ENCODE data around the gene ZNF329. TPM values are rescaled to one million over a fixed set of nuclear protein-coding genes. Genes with fewer than 3 reads are reported as not detected.

The ZNF329 gene
- polyA plus RNA-seq, 1 donor: 12.1 TPM

DNA sequence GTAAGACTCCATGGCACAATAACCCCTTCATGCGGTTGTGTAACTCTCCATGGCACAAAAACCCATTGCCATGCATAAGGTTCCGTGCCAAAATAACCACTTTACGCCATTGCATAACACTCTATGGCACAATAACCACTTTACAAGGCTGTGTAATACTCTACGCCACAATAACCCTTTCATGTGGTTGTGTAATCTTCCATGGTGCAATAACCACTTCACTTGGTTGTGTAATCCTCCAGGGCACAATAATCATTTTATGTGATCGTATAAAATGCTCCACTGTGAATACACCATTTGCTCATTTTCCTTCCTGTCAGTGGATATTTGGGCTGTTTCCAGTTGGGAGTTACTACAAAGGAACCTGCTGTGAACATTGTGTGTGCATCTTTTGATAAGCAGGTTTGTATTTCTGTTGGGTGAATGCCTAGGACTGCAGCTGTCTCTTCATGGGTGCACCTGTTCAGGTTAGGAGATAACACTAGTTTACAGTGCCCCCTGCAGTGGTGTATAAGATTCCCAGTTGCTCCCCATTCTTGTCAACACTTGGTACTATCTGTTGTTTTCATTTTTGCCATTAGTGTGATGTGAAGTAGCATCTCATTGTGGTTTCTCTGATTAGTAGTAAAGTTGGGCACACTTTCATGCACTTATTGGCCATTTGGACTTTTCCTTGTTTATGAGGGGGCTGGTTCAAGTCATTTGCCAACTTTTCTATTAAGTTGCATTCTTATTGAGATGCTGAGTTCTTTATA is 31.4 kb downstream of the ZNF329 start:
- no peak for DNase-seq

GRCh38 chr19:58117841-58118575 is 32.6 kb downstream of the ZNF329 start:
- peak; percentile 35 for DNase-seq

DNA sequence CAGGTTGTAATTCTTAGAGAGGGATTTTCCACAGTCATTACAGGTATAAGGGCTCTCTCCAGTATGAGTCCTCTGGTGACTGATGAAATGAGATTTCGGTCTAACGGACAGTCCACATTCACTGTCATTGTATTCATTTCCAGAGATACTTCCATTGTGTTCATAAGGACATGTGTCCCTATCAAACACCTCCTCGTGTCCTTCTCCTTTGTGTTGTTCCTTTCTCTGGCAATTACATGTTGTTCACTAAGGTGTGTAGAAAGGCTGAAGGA is 42.1 kb downstream of the ZNF329 start:
- no peak for DNase-seq

- DNase-seq: no peak
Observed at GRCh38 chr19:58107778-58108545, 42.6 kb downstream of the ZNF329 start.

- no peak for DNase-seq
Observed at GRCh38 chr19:58098682-58098998, 51.9 kb downstream of the ZNF329 start.

GRCh38 chr19:58097781-58098681 is 52.6 kb downstream of the ZNF329 start, which contains the start of gene ZSCAN18:
ZSCAN18 (minus strand) TSS chr19:58098231; CDS start chr19:58090267, 7,964 bp downstream.
- peak; percentile 99 for DNase-seq

- no peak for DNase-seq
Observed at GRCh38 chr19:58097349-58097748, 53.2 kb downstream of the ZNF329 start.

GRCh38 chr19:58096884-58097283 is 53.7 kb downstream of the ZNF329 start:
- DNase-seq: no peak

DNA sequence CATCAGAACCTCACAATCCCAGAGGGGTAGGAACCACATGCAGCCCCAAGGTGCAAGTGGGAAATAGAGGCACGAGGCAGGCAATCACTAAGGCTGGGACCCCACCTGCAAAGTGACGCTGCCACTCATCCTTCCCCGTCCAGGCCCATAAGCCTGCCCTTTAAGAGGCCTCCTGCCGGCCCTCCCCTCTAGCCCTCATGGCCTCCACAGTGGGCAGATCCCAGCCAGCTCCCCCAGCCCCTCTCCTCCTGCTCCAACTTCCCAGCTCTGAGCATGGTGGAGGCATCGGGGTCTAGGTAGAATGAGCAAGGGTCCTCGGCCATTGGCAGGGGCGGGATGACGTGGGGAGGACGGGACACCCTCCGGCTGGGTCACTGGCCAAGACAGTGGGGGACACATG is 55.3 kb downstream of the ZNF329 start:
- DNase-seq: no peak

GRCh38 chr19:58093071-58093470 is 57.5 kb downstream of the ZNF329 start:
- DNase-seq: no peak

- DNase-seq: no peak
Observed at GRCh38 chr19:58091251-58091995, 59.2 kb downstream of the ZNF329 start.

DNA sequence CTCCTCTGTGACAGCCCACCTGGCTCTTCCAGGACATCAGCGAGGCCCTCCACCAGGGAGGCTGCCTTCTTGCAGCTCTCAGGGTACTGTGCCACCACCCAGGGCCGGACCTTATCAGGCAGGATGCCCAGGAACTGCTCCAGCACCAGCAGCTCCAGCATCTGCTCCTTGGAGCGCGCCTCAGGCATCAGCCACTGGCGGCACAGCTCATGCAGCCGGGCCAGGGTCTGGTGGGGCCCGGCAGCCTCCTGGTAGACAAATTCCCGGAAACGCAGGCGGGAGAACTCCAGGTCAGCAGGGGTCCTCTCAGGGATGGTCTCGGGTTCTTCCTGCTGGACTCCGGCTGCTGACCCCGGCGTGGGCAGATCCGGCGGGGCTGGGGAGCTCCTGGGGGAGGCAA is 60.7 kb downstream of the ZNF329 start:
- DNase-seq: no peak

DNA sequence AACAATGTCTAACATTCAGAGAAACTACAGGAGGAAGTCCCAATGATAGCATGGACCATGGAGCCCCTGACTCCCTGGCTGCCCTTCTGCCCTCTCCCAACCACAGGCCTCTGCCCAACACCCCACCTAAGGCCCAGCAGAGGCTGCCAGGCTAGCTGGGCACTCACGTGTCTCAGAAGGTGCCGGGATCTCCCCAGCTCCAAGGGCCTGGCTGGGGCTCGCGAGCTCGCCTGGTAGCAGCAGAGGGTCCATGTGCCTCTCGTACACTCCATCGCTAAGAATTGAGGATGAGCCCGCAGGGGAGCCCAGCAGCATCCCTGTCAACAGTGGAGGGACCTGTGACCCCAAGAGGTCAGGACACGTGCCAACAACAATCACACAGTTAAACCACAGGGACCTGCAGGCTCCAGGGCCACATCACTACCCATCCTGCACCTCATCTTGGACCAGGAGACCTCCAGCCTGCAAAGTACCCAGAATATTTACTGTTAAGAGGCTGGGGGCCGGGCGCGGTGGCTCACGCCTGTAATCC is 62.0 kb downstream of the ZNF329 start:
- no peak for DNase-seq

DNA sequence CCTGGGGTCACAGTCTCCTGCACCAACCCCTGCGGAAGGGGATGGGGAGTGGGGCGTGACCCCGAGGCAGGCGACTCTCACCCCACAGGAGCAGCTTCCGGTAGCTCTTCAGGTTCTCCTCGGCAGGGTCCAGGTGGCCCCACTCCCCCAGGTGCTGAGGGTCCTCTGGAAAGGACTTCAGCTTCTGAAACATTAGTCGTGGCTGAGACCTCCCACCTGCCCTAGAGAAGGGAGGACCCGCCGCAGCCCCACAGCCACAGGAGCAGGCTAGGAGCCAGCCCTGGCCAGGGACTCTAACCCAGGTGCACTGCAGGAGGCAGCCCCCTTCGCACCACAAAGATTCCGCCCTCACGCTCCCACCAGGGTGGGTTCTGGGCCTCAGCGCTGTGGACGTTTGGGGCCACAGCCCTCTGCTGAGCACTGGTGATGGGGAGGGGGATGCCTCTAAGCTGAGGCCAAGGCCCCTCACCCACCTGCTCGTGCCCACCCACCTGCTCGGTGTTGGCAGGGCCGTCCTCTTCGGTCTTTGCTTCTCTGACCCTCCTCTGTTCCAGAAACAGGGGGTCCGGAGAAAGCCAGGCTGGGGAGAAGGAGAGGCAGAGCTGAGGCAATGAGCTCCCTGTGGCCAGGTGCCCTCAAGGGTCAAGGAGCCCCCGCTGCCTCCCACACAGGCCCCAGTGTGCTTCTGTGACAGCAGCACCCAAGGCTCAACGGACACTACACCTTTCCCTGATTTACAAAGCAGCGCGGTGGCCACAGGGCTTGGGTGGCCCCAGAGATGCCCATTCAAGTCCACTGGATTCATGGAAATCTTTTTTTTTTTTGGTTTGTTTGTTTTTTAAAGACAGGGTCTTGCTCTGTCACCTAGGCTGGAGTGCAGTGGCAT is 63.5 kb downstream of the ZNF329 start:
- no peak for DNase-seq

DNA sequence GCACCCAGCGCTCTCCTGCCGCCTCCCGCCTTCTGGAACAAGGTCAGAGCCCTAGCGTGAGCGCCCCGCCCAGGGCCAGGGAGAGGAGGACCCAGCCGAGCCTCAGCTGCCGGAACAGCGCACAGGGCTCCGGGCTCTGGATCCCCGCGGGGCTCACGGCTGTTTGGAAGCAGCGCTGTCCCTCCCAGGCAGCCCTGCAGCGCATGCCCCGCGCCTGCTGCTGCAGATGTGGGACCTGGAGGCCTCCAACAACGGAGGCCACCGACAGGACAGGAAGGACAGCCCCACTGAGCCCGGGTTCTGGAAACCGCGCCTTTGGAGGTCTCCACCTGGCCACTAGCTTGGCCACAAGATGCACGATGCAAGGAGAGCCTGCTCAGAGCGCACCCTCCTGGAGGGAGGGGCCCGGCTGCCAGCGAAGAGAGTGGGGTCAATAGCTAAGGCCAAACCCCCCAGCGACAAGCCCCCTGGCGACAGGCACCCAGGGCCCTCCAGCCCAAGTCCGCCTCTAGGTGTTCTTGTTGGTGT is 65.2 kb downstream of the ZNF329 start:
- no peak for DNase-seq

- no peak for DNase-seq
Observed at GRCh38 chr19:58084596-58085347, 65.8 kb downstream of the ZNF329 start.

GRCh38 chr19:58083021-58083420 is 67.6 kb downstream of the ZNF329 start:
- no peak for DNase-seq

DNA sequence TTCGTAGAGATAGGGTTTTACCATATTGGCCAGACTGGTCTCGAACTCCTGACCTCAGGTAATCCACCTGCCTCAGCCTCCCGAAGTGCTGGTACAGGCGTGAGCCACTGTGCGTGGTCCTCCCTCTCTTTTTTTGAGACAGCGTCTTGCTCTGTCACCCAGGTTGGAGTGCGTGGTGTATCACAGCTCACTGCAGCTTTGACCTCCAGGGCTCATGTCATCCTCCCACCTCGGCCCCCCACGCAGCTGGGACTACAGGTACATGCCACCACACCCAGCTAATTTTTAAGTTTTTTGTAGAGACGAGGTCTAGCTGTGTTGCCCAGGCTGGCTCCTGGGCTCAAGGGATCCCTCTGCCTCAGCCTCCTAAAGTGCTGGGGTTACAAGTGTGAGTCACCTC is 70.8 kb downstream of the ZNF329 start:
- no peak for DNase-seq

All from hindlimb muscle (tissue), 1 donor.